DMS79 treated with DMSO at 0.1 percent for 48 hours (cell line): ENCODE measurements around the gene SETD1A.
A peak's percentile ranks its signal among the peaks of the same experiment; 100 is the strongest.

Source experiments
- DNase-seq: peaks from one replicate; lab custom pipeline; 2025; lab: John Stamatoyannopoulos, UW

Gene SETD1A

DNA sequence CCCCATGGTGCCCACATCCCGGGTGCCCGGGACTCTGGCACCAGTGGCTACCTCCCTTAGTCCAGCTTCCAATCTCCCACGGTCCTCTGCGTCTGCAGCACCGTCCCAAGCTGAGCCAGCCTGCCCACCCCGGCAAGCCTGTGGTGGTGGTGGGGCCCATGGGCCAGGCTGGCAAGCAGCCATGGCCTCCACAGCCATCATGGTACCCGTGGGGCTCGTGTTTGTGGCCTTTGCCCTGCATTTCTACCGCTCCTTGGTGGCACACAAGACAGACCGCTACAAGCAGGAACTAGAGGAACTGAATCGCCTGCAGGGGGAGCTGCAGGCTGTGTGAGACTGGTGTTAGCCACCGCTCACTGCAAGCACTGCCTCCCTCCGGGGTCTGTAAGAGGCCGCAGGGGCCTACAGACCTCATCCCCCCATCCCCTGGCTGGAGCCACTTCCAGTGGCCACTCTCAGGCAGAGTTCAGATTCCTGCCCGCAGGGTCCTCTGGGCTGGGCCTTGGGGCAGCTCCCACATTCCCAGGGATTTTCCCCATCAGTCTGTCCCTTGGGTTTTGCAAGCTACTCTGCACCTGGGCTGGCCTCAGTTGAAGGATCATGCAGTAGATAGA lies 3.9 kb upstream of the SETD1A start:
- peak; percentile 19 for DNase-seq

DNA sequence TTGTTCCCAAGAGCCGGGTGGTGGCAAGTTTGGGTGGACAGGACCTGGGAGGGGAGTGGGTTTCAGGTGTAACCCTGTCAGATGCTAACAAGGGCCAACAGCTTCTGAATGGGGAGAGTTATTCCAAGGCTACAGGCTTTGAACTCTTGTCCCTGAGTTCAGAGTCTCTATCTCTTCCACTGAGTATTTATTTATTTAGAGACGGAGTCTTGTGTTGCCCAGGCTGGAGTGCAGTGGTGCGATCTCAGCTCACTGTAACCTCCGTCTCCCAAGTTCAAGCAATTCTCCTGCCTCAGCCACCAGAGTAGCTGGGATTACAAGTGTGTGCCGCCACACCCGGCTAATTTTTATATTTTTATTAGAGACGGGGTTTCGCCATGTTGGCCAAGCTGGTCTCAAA lies 2.6 kb upstream of the SETD1A start:
- DNase-seq = no peak

DNA sequence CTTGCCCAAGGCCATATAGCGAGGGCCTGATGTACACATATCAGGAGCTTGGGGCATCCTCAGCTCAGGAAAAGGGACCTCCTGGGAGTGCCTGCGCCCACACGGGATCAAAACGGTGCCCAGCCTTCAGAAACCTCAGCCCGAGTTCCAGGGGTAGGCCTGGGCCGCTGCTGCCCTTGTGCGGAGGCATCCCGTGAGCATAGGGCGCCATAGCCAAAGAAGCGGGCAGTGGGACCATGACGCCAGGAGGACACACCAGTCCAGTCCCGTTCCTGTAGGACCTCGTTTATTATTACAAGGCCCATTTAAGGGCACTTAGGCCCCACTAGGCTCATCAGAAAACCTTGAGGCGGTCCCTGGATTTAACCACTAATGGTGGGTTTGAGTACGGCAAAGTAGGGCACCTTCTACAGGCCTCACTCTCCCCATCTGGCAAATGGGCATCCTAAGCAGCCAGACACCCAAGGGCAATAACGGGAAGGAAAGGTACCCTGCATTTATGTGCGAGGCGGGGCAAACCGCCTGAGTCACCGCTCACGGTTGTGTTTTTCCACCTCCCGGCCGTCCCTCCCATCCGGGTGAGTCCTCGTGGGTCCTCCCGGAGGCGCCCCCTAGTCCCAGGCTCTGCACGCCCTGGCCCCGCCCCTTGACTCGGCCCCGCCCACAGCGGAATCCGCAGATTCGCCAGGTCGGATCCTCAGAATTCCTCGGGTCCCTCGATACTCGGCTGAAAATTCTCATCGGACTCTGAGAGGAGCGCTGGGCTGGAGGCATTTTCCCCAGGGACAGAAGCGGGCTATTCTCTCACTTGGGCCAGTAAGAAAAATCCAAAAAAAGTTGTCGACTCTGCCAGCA lies 726 bp upstream of the SETD1A start:
- peak; percentile 71 for DNase-seq

DNA sequence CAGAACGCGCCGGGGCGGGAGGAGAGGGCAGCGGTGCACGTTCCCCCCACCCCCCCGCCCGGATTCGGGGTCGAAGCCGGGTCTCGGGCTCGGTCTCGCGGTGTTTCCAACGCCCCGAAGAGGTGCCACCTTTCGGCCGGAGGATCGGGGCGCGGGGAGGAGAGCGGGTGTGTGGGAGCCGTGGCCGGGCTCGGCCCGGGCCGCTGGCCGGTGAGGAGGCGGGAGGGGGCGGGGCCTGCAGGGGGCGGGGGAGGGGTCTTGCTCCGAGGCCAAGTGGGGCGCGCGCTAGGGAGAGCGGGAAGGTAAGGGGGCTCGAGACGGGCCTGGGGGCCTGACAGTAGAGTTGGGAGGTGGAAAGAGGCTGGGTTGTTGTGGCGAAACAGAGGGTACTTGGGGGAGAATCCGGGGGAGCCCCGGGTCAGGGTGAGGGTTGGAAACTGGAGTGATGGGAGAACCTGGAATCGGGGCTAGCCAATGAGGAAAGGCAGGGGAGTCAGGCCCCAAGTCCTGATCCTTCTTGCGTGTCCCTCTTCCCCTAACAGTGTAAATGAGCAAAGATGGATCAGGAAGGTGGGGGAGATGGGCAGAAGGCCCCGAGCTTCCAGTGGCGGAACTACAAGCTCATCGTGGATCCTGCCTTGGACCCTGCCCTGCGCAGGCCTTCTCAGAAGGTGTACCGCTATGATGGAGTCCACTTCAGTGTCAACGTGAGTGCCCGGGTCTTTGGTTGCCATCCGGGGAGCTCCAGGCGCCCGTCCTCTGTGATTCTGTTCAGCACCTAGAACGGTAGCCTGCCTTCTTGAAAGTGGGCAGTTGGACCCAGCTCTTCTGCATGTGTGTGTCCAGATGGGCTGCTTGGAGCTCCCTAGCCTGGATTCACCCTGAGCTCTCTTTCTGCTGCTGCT lies 873 bp downstream of the SETD1A start:
- no peak for DNase-seq

DNA sequence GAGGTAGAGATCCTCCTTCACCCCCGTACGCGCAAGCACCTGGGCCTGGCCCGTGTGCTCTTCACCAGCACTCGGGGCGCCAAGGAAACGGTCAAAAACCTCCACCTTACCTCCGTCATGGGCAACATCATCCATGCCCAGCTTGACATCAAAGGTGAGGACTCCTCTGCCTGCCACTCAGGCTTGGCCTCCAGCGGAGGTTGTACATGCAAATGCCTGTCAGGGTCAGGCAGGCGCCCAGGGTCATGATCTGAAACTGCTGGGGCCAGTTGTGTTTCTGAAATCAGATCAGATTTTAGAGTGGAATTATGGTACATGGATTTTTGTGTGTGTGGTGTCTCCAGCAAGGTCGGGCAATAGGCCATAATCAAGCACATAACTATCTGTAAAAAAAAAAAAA lies 3.8 kb downstream of the SETD1A start:
- no peak for DNase-seq

DNA sequence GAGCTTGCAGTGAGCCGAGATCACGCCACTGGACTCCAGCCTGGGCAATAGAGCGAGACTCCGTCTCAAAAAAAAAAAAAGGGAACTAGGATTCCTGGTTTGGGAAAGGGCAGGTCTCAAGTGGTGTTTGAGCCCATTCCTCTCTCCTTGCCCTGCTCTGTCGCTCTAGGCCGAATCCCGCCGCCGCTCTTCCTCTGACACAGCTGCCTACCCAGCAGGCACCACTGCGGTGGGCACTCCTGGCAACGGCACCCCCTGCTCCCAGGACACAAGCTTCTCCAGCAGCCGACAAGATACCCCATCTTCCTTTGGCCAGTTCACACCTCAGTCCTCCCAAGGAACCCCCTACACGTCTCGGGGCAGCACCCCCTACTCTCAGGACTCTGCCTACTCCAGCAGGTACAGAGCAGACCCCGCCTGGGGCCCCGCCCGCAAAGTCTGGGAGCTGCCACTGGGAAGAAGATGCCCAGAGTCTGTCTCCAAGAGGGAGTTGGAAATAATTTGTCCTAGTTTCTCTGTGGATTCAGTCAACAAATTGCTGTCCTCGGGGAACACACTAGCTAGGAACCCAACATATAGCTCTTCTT lies 6.5 kb downstream of the SETD1A start:
- no peak for DNase-seq

DNA sequence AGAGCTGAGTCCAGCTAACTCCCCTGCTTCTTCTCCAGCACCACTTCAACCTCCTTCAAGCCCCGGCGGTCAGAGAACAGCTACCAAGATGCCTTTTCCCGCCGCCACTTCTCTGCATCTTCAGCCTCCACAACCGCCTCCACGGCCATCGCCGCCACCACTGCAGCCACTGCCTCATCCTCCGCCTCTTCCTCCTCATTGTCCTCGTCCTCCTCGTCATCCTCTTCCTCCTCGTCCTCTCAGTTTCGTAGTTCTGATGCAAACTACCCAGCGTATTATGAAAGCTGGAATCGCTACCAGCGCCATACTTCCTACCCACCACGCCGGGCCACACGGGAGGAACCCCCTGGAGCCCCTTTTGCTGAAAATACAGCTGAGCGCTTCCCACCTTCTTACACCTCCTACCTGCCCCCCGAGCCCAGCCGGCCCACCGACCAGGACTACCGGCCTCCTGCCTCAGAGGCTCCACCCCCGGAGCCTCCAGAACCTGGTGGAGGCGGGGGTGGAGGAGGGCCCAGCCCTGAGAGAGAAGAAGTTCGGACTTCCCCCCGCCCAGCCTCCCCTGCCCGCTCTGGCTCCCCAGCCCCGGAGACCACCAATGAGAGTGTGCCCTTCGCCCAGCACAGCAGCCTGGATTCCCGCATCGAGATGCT lies 7.1 kb downstream of the SETD1A start:
- DNase-seq = no peak

DNA sequence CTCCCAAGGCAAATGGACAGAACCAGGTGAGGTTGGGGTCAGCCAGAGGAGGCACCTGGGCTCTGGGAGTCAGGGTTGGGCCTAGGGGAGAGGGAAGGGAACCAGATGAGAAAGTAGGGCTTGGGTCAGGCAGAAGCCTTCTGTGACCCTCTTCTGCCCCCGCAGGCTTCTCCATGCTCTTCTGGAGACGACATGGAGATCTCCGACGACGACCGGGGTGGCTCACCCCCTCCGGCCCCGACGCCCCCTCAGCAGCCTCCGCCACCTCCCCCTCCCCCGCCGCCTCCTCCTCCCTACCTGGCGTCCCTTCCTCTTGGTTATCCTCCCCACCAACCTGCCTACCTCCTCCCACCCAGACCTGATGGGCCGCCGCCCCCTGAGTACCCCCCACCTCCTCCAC lies 7.9 kb downstream of the SETD1A start:
- no peak for DNase-seq

DNA sequence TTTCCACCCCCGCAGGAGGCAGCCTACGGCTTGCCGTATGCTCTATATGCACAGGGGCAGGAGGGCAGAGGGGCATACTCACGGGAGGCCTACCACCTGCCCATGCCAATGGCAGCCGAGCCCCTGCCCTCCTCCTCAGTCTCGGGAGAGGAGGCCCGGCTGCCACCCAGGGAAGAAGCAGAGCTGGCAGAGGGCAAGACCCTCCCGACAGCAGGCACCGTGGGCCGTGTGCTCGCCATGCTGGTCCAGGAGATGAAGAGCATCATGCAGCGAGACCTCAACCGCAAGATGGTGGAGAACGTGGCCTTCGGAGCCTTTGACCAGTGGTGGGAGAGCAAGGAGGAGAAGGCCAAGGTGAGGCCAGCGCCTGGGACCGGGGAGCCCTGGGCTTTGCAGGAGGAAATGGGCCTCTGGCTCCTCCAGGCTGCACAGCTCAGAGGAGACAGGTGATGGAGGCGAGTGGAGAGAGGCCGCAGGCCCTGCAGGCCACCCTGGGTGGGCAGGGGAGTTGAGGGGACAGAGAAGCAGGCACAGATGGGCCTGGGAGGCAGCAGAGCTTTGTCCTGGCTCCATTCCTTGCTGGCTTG lies 8.6 kb downstream of the SETD1A start:
- DNase-seq = no peak

DNA sequence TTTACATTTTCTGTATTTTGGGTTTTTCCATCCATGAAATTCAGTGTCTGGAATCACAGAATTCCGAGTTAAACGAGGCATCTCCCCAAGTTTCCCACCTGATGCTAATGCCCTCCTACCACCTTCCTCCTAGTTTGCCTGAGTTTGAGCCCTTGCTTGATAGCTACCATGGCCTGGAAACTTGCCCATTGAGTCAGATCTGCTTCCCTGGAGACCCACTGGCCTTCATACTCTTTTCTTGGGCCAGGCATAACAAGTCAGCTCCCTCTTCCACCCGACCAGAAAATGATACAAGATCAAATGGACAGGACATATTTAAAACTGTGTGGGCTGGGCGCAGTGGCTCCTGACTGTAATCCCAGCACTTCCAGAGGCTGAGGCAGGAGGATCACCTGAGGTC lies 10.2 kb downstream of the SETD1A start:
- DNase-seq = no peak

DNA sequence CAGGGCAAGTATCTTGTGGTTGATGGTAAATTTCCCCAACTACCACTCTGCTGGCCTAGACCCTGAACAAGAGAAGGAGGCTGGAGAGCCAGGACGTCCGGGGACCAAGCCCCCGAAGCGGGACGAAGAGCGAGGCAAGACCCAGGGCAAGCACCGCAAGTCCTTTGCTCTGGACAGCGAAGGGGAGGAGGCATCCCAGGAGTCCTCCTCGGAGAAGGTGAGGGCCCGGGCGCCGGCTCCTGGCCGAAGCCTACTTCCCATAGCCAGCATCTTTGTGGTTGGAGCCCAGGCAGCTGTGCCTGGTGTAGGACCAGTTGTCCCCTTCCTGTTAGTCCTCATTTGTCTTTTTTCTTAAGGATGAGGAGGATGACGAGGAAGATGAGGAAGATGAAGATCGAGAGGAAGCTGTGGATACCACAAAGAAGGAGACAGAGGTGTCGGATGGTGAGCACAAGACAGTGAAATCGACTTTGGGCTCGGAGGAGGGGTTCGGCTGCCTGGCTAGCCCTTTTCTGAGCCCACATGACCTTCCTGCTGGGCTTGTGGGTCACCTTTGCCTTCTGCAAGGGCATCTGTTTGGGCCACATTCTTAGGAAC lies 11.8 kb downstream of the SETD1A start:
- DNase-seq = no peak

DNA sequence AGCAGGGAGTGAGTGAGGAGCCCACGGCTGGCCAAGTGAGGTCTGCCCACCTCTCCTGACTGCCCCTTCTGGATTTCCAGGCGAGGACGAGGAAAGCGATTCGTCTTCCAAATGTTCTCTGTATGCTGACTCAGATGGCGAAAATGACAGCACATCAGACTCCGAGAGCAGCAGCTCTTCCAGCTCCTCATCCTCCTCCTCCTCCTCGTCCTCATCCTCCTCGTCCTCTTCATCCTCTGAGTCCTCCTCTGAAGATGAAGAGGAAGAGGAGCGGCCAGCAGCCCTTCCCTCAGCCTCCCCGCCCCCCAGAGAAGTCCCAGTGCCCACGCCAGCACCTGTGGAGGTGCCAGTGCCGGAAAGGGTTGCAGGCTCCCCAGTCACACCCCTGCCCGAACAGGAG lies 13.7 kb downstream of the SETD1A start:
- DNase-seq = no peak

DNA sequence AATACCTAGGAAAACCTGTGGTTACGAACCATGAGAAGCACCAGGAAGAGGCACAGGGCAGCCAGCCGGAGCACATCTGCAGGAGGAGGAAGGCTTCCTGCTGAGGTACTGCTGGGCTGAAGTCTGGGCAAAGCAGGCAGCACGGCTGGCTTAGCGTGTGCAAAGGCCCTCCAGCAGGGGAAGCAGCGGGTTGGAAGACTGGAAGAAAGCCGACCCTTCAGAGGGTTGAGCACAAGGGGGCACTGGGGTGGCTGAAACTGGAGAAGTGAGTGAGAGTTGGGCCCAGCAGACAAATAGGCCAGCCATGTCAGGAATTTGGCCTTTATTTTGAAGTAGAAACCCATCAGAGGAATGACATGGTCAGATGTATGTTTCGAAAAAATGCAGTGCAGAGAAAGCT lies 15.3 kb downstream of the SETD1A start:
- DNase-seq = no peak

DNA sequence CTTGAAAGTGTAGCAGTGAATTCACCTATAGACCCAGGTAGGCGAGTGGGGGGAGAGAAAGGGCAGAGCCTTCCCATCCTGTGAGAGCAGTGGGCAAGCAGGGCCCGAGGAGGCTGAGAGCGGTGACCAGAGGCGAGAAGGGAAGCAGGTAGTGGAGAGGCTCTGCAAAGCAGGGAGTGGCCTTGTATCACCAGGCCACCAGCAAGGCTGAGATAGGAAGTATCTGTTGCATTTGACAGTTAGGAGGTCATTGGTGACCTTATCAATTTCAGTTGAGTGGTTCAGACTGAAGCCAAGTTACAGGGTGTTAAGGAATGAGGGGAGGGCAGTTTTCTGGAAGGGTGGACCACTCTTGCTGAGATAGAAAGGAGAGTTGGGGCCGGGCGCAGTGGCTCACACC lies 16.8 kb downstream of the SETD1A start:
- DNase-seq = no peak

DNA sequence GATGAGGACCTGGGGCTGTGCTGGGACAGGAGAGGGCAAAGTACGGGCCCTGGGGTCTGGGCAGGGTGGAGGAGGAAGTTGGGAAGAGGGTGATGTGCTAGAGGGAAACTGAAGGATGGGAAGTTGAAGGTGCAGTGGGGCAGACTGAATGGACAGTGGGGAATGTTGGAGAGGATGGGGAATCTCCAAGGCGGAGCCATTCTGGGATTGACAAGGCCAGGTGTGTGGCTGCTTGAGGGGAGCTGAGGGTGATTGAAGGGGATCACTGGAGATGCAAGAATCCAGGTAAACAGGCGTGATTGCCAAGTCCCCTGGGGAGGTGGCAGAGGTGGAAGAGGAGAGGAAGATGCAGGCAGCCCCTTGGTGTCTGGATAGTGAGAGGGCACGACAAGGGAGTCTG lies 18.9 kb downstream of the SETD1A start:
- no peak for DNase-seq

DNA sequence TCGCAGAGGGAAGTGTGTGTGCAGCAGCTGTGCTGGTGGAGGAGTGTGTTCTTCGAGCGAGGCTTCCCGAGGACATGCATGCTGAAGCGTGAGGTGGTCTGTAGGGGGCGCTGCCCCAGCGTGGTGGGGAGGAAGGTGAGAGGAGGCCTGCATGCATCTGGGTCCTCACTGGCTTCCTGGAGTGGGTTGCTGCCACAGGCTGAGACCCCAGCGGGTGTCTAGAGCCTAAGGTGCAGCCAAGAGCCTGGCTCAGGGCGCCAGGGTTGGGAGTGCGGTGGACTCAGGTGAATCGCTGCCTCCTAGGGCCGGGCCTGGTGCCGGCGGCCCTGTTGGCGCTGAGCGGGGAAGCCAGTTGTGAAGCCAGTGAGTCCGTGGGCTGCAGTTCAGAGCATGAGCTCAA lies 19.9 kb downstream of the SETD1A start:
- no peak for DNase-seq

DNA sequence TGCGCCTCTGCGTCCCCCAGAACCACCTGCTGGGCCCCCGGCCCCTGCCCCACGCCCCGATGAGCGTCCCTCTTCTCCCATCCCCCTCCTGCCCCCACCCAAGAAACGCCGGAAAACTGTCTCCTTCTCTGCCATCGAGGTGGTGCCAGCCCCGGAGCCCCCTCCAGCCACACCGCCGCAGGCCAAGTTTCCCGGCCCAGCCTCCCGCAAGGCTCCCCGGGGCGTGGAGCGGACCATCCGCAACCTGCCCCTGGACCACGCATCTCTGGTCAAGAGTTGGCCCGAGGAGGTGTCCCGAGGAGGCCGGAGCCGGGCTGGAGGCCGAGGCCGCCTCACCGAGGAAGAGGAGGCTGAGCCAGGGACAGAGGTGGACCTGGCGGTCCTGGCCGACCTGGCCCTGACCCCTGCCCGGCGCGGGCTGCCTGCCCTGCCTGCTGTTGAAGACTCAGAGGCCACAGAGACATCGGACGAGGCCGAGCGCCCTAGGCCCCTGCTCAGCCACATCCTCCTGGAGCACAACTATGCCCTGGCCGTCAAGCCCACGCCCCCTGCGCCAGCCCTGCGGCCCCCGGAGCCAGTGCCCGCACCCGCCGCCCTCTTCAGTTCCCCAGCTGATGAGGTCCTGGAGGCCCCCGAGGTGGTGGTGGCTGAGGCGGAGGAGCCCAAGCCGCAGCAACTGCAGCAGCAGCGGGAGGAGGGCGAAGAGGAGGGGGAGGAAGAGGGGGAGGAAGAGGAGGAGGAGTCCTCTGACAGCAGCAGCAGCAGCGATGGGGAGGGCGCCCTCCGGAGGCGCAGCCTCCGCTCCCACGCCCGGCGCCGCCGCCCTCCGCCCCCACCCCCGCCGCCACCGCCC lies 21.8 kb downstream of the SETD1A start:
- no peak for DNase-seq

DNA sequence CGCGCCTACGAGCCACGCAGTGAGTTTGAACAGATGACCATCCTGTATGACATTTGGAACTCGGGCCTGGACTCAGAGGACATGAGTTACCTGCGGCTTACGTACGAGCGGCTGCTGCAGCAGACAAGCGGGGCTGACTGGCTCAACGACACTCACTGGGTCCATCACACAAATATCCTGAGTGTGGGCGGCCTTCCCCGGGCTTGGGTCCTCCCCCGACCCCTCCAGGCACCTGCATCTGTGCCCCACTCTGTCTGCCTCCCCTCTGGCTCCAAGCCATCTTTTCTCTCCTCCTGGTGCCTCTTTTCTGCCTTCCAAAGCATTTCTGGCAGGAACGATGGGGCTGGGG lies 22.4 kb downstream of the SETD1A start:
- DNase-seq = no peak

DNA sequence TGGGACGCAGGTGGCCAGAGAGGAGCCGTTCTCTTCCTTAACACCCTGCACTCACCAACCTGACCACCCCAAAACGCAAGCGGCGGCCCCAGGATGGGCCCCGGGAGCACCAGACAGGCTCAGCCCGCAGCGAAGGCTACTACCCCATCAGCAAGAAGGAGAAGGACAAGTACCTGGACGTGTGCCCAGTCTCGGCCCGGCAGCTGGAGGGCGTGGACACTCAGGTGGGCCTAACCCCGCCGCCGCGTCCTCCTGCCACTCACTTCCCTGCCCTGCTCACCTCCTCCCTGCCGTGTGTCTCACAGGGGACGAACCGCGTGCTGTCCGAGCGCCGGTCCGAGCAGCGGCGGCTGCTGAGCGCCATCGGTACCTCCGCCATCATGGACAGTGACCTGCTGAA lies 22.9 kb downstream of the SETD1A start:
- no peak for DNase-seq

DNA sequence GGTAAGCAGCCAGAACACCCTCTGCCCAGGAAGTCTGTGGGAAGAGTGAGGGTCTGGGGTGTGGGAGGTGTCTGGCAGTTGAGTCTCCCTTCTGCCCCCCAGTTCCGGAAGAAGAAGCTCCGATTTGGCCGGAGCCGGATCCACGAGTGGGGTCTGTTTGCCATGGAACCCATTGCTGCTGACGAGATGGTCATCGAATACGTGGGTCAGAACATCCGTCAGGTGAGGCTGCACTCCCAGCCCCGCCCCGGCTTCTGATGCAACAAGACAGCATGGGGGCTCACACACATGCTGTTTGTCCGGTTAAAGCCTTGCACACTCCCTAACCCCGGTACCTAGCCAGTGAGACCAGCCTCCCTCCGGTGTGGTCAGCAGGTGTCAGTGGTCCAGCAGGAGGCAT lies 23.4 kb downstream of the SETD1A start:
- no peak for DNase-seq
